DMS153 treated with DMSO at 0.1 percent for 48 hours (cell line): ENCODE measurements around the gene SULT1B1.

Source experiments
- DNase-seq: peaks from one replicate; lab custom pipeline; 2025; ENCODE audit not compliant: unreplicated experiment; lab: John Stamatoyannopoulos, UW

SULT1B1 gene

GRCh38 chr4:69750346-69750745 lies 10.1 kb downstream of the SULT1B1 start:
- no peak for DNase-seq

- no peak for DNase-seq
Observed at GRCh38 chr4:69749771-69750170, 10.6 kb downstream of the SULT1B1 start.

DNA sequence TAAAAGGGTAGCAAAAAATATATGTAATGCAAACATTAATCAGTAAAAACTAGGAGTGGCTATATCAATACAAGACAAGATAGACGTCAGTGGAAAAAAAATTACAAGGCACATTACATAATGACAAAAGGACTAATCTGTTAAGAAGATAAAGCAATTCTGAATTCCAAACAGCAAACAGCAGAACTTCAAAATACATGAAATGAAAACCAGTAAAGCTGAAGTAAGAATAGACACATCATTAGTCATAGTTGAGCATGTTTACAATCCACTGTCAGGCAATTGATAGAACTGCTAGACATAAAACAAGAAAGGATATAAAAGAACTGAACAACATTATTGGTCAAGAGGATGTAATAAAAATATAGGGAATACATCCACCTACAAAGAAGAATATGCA lies 12.2 kb downstream of the SULT1B1 start:
- peak; percentile 66 for DNase-seq

- no peak for DNase-seq
Observed at GRCh38 chr4:69744157-69744478, 16.3 kb downstream of the SULT1B1 start.

GRCh38 chr4:69743476-69744156 lies 16.8 kb downstream of the SULT1B1 start:
- no peak for DNase-seq

DNA sequence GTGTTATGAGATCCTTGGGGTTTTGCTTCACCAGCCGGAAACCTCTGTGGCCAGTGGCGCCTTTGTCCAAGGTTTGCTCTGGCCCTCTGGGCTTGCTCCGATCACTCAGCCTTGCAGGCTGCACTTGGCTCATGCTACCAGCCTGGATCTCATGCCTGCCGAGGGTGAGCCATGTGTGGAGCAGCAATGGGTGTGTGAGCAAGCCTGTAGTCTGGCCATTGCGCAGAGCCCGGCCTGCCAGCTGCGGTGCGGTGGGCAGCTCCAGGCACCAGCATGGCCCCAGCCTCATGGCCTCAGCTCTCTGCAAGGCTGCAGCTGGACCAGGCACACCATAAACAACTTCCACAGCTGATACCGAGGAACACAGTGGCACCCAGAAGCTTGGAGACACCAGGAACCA lies 17.8 kb downstream of the SULT1B1 start:
- DNase-seq: no peak

GRCh38 chr4:69738872-69739271 lies 21.5 kb downstream of the SULT1B1 start:
- DNase-seq: no peak

- DNase-seq: no peak
Observed at GRCh38 chr4:69735119-69735518, 25.3 kb downstream of the SULT1B1 start.

- DNase-seq: no peak
Observed at GRCh38 chr4:69731847-69732246, 28.6 kb downstream of the SULT1B1 start.

DNA sequence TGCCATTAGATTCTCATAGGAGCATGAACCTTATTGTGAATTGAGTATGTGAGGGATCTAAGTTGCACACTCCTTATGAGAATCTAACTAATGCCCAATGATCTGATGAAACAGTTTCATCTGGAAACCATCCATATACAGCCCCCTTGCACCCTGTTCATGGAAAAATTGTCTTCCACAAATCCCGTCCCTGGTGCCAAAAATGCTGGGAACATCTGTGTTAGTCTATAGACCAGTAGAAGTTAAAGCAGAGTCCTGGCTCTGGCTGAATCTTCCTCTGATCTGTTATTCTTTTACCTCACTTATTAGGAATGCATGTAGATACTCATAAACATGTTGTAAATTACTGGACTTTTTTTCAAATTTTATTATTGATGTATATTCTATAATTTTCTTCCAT lies 29.2 kb downstream of the SULT1B1 start:
- no peak for DNase-seq

DNA sequence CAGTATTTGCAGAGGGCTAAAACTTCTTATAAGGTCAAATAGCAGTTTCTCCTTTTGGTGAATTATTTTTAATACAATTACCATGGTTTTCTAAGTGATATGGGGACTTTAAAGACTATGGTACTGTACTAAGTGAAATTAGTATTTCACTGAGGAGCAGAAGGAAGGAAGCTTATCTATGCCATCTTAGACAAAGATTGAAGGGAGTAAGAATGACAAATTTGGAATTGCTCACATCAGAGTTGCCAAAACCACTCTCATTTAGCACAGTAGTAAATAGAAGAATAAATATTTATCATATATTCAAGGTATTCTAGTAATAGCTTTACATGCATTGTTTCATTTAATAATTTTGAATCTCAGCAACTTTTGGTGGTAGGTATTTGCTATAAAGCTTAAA lies 30.4 kb downstream of the SULT1B1 start:
- no peak for DNase-seq

- DNase-seq: no peak
Observed at GRCh38 chr4:69727926-69728325, 32.5 kb downstream of the SULT1B1 start.

GRCh38 chr4:69727426-69727825 lies 33.0 kb downstream of the SULT1B1 start:
- no peak for DNase-seq

GRCh38 chr4:69726971-69727370 lies 33.4 kb downstream of the SULT1B1 start:
- no peak for DNase-seq

GRCh38 chr4:69718396-69719271 lies 41.8 kb downstream of the SULT1B1 start:
- DNase-seq: no peak

GRCh38 chr4:69717778-69718177 lies 42.6 kb downstream of the SULT1B1 start:
- no peak for DNase-seq

- DNase-seq: no peak
Observed at GRCh38 chr4:69716654-69717053, 43.8 kb downstream of the SULT1B1 start.

DNA sequence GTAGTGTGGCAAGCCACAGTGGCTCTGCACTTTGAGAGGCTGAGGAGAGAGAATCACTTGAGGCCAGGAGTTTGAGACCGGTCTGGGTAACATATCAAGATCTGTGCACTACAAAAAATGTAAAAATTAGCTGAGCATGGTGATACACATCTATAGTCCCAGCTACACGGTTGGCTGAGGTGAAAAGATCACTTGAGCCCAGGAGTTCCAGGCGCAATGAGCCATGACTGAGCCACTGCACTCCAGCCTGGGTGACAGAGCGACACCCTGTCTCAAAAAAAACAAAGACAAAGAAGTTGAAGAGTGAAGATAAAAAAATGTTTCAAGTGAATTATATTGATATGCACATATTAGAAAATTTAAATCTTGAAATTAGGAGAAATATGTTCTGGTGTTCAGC lies 46.3 kb downstream of the SULT1B1 start:
- DNase-seq: no peak

DNA sequence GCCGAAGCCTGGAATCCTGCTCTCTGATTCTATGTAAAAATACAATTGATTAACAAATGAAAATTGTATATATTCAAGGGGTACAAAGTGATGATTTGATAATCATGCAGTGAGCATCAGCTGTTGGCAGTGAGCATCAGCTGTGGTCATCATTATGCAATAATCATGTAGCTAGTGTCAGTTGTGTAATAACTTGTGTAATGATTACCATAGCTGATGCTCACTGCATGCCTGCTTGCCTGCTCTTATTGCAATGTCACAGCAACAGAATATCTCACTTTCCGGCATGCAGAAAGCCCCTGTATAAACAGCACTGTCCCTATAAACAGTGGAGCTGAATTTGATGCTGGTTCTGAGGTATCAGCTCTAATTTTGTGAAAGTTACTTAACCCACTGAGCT lies 46.8 kb downstream of the SULT1B1 start:
- DNase-seq: no peak

GRCh38 chr4:69710580-69710979 lies 49.8 kb downstream of the SULT1B1 start:
- no peak for DNase-seq

DNA sequence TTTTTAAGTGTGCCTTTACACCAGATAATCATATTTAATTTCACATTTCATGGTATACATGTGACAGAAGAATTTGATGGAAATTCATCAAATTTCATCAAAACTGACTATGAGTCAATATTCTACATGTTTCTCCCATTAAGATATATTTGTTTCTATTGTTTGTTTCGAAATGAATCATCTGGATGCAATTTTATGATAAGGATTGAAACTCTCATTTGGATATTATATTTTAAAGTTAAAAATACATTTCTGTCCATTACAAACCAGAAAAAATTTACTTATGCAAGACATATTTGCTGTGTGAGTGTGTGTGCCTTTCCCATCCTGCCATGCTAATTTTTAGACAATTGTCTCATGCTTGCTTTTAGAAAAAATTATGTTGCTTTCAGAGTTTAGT lies 52.2 kb downstream of the SULT1B1 start:
- no peak for DNase-seq

DNA sequence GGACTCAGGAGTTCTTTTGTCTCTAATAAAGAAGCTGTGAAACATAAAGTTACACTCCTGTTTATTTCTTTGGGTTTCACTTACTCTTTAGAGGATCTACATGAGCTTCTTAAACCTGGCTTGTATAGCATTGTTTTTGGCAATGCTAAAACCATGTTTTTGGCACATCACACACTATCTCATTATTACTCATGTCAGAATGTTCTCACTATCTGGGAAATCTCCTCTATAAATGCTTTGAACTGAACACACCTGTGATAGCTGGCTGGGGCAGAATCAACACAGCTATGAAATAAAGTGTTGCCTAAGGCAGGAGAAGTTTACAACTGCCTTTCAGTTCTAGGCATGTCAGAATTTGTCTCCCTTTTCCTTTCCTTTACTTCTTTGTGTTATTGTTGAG lies 52.6 kb downstream of the SULT1B1 start:
- no peak for DNase-seq

DNA sequence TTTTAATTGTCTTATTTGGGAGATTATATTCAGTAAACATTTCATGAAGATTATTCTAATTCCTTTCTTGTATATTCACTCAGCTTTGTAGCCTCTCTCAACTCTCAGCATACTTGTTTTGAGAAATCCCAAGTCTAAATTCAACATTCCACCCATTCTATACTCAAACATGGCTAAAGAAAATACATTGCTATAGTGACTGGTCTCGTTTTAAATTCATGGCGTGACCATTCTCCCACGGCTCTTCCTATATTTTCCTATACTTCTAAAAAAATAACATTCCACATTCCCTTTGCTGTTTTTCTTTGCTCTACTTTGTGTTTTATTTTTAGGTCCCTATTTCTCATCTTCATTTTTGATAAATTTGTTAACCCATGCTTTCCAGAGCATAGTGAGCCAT lies 58.2 kb downstream of the SULT1B1 start:
- no peak for DNase-seq
